H1 (cell line): Measurements from ENCODE around the gene IL1RAP. TPM values are rescaled to one million over a fixed set of nuclear protein-coding genes. Genes with fewer than 3 reads are reported as not detected.

Source experiments
- CTCF ChIA-PET: fragments of 300-600 bp; sonication (Branson Sonifier 250); formaldehyde crosslinking; loops from one replicate; lab custom pipeline; 2021; ENCODE audit not compliant: partially characterized antibody; lab: Charles Lee
- POLR2A ChIA-PET: fragments of 300-600 bp; sonication (Branson Sonifier 250); formaldehyde crosslinking; loops from one replicate; lab custom pipeline; 2021; ENCODE audit warnings: inconsistent platforms; ENCODE audit not compliant: partially characterized antibody; lab: Charles Lee
- DNase-seq, 2 experiments: peaks; one replicate each; pipeline versions ENCODE4 v3.0.0 to v3.0.0-alpha.2; 2010 to 2022; ENCODE audit warnings: low spot score in 2 of 2, low read depth in 1 of 2, mixed read lengths in 1 of 2
- FAIRE-seq: peaks from 2 replicates; lab custom pipeline; 2011; peaks lifted over from hg19 to GRCh38; lab: Jason Lieb, UNC
- H2AFZ ChIP-seq: 2 replicates; pipeline ENCODE4 v1.8.1; 2012; ENCODE audit warnings: low read length, inconsistent platforms
- H2AK5ac ChIP-seq: 2 replicates; pipeline ENCODE4 v1.6.1; 2013; ENCODE audit warnings: low read depth, low read length
- H2BK120ac ChIP-seq: replicated peaks from 2 replicates; pipeline ENCODE3; 2013; ENCODE audit warnings: low read depth, low read length, inconsistent platforms
- H2BK12ac ChIP-seq: 2 replicates; pipeline ENCODE4 v1.6.1; 2013; ENCODE audit warnings: low read depth, low read length
- H2BK15ac ChIP-seq: 2 replicates; pipeline ENCODE4 v1.6.1; 2013; ENCODE audit warnings: low read length
- H2BK20ac ChIP-seq: 2 replicates; pipeline ENCODE4 v1.6.1; 2013; ENCODE audit warnings: low read length
- H2BK5ac ChIP-seq: 2 replicates; pipeline ENCODE4 v1.6.1; 2013; ENCODE audit warnings: low read depth, low read length
- H3K14ac ChIP-seq: 2 replicates; pipeline ENCODE4 v1.6.1; 2013; ENCODE audit warnings: inconsistent platforms; ENCODE audit not compliant: insufficient read length
- H3K18ac ChIP-seq: 2 replicates; pipeline ENCODE4 v1.6.1; 2013; ENCODE audit warnings: low read length; ENCODE audit errors: extremely low read depth
- H3K23ac ChIP-seq: 2 replicates; pipeline ENCODE4 v1.6.1; 2013; ENCODE audit warnings: inconsistent platforms; ENCODE audit not compliant: insufficient read length
- H3K23me2 ChIP-seq: 2 replicates; pipeline ENCODE4 v1.6.1; 2013; ENCODE audit warnings: low read depth, low read length
- H3K27ac ChIP-seq: 2 replicates; pipeline ENCODE4 v1.6.1; 2011; ENCODE audit warnings: low read depth, low read length, inconsistent platforms
- H3K27me3 ChIP-seq, 4 experiments: replicated peaks in 1 of 4; 1 replicate in 1 of 4; 2 replicates in 3 of 4; pipeline versions ENCODE4 v1.6.1 to v1.8.1; 2011 to 2013; ENCODE audit warnings: low read length in 3 of 4, mild to moderate bottlenecking in 3 of 4, inconsistent platforms in 2 of 4, mixed read lengths in 2 of 4, moderate library complexity in 1 of 4; ENCODE audit not compliant: control insufficient read depth in 3 of 4, insufficient read depth in 3 of 4; ENCODE audit errors: extremely low read depth in 1 of 4
- H3K36me3 ChIP-seq, 4 experiments: 2 replicates each; pipeline versions ENCODE4 v1.6.1 to v1.8.1; 2011 to 2013; ENCODE audit warnings: mild to moderate bottlenecking in 4 of 4, low read length in 3 of 4, moderate library complexity in 2 of 4, control low read depth in 1 of 4, inconsistent platforms in 1 of 4; ENCODE audit not compliant: insufficient read depth in 4 of 4, control insufficient read depth in 2 of 4
- H3K4ac ChIP-seq: replicated peaks from 2 replicates; pipeline ENCODE3; 2013; ENCODE audit warnings: low read length, low read depth, mixed read lengths, inconsistent platforms; ENCODE audit not compliant: insufficient read length
- H3K4me1 ChIP-seq, 4 experiments: replicated peaks in 1 of 4; 1 replicate in 1 of 4; 2 replicates in 3 of 4; pipeline versions ENCODE4 v1.6.1 to v1.8.1; 2011 to 2013; ENCODE audit warnings: low read length in 3 of 4, inconsistent platforms in 2 of 4, mixed read lengths in 1 of 4; ENCODE audit not compliant: insufficient read depth in 4 of 4, control insufficient read depth in 3 of 4
- H3K4me2 ChIP-seq, 2 experiments: 2 replicates each; pipeline versions ENCODE4 v1.6.1 to v1.8.1; 2011 to 2013; ENCODE audit warnings: low read depth in 2 of 2, low read length in 2 of 2, control low read depth in 1 of 2, inconsistent platforms in 1 of 2, mild to moderate bottlenecking in 1 of 2; ENCODE audit not compliant: insufficient read depth in 1 of 2
- H3K4me3 ChIP-seq, 4 experiments: fragments of 200-600, 300-600 bp in 1 of 4; sonication (generic), shearing (Covaris generic), sonication (Bioruptor Twin) in 1 of 4; 2 replicates each; pipeline versions ENCODE4 v1.5.1 to v1.8.1; 2011 to 2016; ENCODE audit warnings: low read length in 4 of 4, low read depth in 3 of 4, control low read depth in 2 of 4, inconsistent platforms in 2 of 4, mild to moderate bottlenecking in 2 of 4, mixed read lengths in 1 of 4, moderate library complexity in 1 of 4; ENCODE audit not compliant: insufficient read depth in 2 of 4; ENCODE audit errors: extremely low read depth in 1 of 4
- H3K56ac ChIP-seq: replicated peaks from 2 replicates; pipeline ENCODE3; 2013; ENCODE audit warnings: low read depth, mild to moderate bottlenecking, mixed read lengths, low read length, inconsistent platforms; ENCODE audit not compliant: insufficient read length
- H3K79me1 ChIP-seq: 2 replicates; pipeline ENCODE4 v1.6.1; 2013; ENCODE audit warnings: low read depth, low read length, control low read depth
- H3K79me2 ChIP-seq, 2 experiments: 2 replicates each; pipeline versions ENCODE4 v1.6.1 to v1.8.1; 2012 to 2013; ENCODE audit warnings: low read length in 2 of 2, mild to moderate bottlenecking in 2 of 2, inconsistent platforms in 1 of 2; ENCODE audit not compliant: insufficient read depth in 2 of 2, control insufficient read depth in 1 of 2
- H3K9ac ChIP-seq, 4 experiments: replicated peaks in 1 of 4; 1 replicate in 1 of 4; 2 replicates in 3 of 4; pipeline versions ENCODE4 v1.6.1 to v1.8.1; 2011 to 2013; ENCODE audit warnings: low read depth in 3 of 4, low read length in 3 of 4, control low read depth in 2 of 4, mild to moderate bottlenecking in 2 of 4, moderate library complexity in 2 of 4, inconsistent platforms in 1 of 4; ENCODE audit errors: extremely low read depth in 1 of 4
- H3K9me3 ChIP-seq, 2 experiments: 2 replicates each; pipeline versions ENCODE4 v1.6.1 to v1.8.1; 2012 to 2013; ENCODE audit warnings: mild to moderate bottlenecking in 2 of 2, moderate library complexity in 2 of 2, control low read depth in 1 of 2, inconsistent platforms in 1 of 2, low read depth in 1 of 2, low read length in 1 of 2, mixed read lengths in 1 of 2; ENCODE audit not compliant: insufficient read depth in 2 of 2
- H4K20me1 ChIP-seq, 2 experiments: replicated peaks in 1 of 2; 2 replicates each; pipeline versions ENCODE3 to v1.8.1; 2011 to 2013; ENCODE audit warnings: inconsistent platforms in 2 of 2, low read length in 2 of 2, mild to moderate bottlenecking in 1 of 2; ENCODE audit not compliant: insufficient read depth in 2 of 2, control insufficient read depth in 1 of 2
- H4K5ac ChIP-seq: 2 replicates; pipeline ENCODE4 v1.6.1; 2013; ENCODE audit warnings: low read length, low read depth, mixed read lengths, inconsistent platforms; ENCODE audit not compliant: insufficient read length
- H4K8ac ChIP-seq: 2 replicates; pipeline ENCODE4 v1.8.0; 2013; ENCODE audit warnings: mild to moderate bottlenecking, moderate library complexity, low read length, inconsistent platforms; ENCODE audit not compliant: insufficient read depth; ENCODE audit errors: extremely low read depth
- H4K91ac ChIP-seq: replicated peaks from 2 replicates; pipeline ENCODE3; 2013; ENCODE audit warnings: low read length, mixed read lengths, inconsistent platforms; ENCODE audit not compliant: insufficient read length
- BACH1 ChIP-seq: IDR thresholded peaks from 2 replicates; pipeline ENCODE4 v1.6.1; 2012; ENCODE audit warnings: low read length, improper control_type of control experiment
- KDM4A ChIP-seq: IDR thresholded peaks from one replicate; pipeline ENCODE4 v1.7.1; 2012; ENCODE audit warnings: low read depth, mild to moderate bottlenecking, moderate library complexity, low read length, inconsistent platforms; ENCODE audit not compliant: severe bottlenecking
- KDM5A ChIP-seq: fragments of 200-600 bp; IDR thresholded peaks from 2 replicates; pipeline ENCODE4 v1.7.1; 2012; ENCODE audit warnings: mild to moderate bottlenecking, low read length, inconsistent platforms, mixed read lengths
- POU5F1 ChIP-seq: IDR thresholded peaks from 2 replicates; pipeline ENCODE4 v1.6.1; 2011; ENCODE audit warnings: low read depth, mild to moderate bottlenecking, low read length, moderate library complexity
- RFX5 ChIP-seq: IDR thresholded peaks from 2 replicates; pipeline ENCODE4 v1.6.1; 2011; ENCODE audit warnings: low read depth, low read length, improper control_type of control experiment, borderline replicate concordance
- WGBS, 2 experiments: shearing (Covaris generic) in 1 of 2; methylation state at CpG; one replicate each; pipeline versions ENCODE4 v1.1.6 to v1.1.7; 2013 to 2015; ENCODE audit warnings: low lambda C conversion rate in 2 of 2, mixed read lengths in 2 of 2, inconsistent platforms in 1 of 2, low coverage in 1 of 2, missing lambda C conversion rate in 1 of 2; ENCODE audit not compliant: insufficient replicate concordance in 2 of 2, insufficient coverage in 1 of 2, insufficient read length in 1 of 2; ENCODE audit errors: extremely low coverage in 1 of 2, missing lambda C conversion rate in 1 of 2; 5-methylcytosine and 5-hydroxymethylcytosine counted together
- polyA plus RNA-seq, 7 experiments: library from polyadenylated mRNA; depleted of rRNA in 3 of 7; stranded (reverse) in 5 of 7; unstranded in 2 of 7; fragments of >200 nt in 5 of 7; fragments of 200-250 nt in 2 of 7; gene quantifications; 1 replicate in 5 of 7; 2 replicates in 1 of 7; 4 replicates in 1 of 7; pipeline versions ENCODE4 v1.2.1 to v1.2.3, GENCODE V29; 2011 to 2013; ENCODE audit warnings: missing spikeins in 2 of 7, mixed read lengths in 2 of 7
- total RNA-seq: library from RNA; stranded (reverse); fragmentation: NEBNext Ultra II Directional; extraction: Animal tissue kit (Norgen Biotek cat#: 25700); gene quantifications from 2 replicates; pipeline ENCODE4 v1.2.1, GENCODE V29; 2021

Gene IL1RAP
- total and polyA plus RNA-seq, 2 of the 8 experiments (the other 6 are each of a cell fraction or from before 2014, with no cell fraction given): 2.4 to 3.9 TPM

GRCh38 chr3:190586631-190587011 is 72.7 kb downstream of the IL1RAP start:
- no peak overlapping the region for H3K9ac ChIP-seq

More at GRCh38 chr3:190586631-190587011, 72.7 kb downstream of the IL1RAP start:
- no peak overlapping the region for H2AK5ac ChIP-seq
- DNase-seq (no peak), FAIRE-seq (no peak)
- TF ChIP-seq RFX5: no peak
- no peak for TF ChIP-seq KDM4A
- TF ChIP-seq KDM5A: no peak
- no peak for TF ChIP-seq POU5F1
- 0 out of 2 replicates have a peak, but pooled peaks have one; percentile 32 for TF ChIP-seq BACH1
- H3K56ac ChIP-seq: no peak overlapping the region
- ChIA-PET POLR2A (no interaction called here), CTCF (no interaction called here)
- H2BK15ac ChIP-seq: no peak overlapping the region
- no peak overlapping the region for H4K5ac ChIP-seq
- H3K79me1 ChIP-seq: no peaks in the 10 kb centered on the region
- no peak overlapping the region for H3K27ac ChIP-seq
- no peaks in the 10 kb centered on the region for H4K20me1 ChIP-seq
- H4K8ac ChIP-seq: no peak overlapping the region
- no peaks in the 10 kb centered on the region for H3K23me2 ChIP-seq
- no peak overlapping the region for H3K14ac ChIP-seq
- H2BK5ac ChIP-seq: no peak overlapping the region
- no peak overlapping the region for H2AFZ ChIP-seq
- no peaks in the 10 kb centered on the region for H3K27me3 ChIP-seq
- no peak overlapping the region for H3K23ac ChIP-seq
- no peak overlapping the region for H3K18ac ChIP-seq
- peaks cover 0 to 10% (median 1%) of the 10 kb centered on the region in 4 experiments; a peak in 2 of 7 replicates for H3K4me1 ChIP-seq
- no peak overlapping the region for H2BK120ac ChIP-seq
- no peaks in the 10 kb centered on the region for H3K36me3 ChIP-seq
- H3K4me3 ChIP-seq: no peak overlapping the region
- no peak overlapping the region for H3K4me2 ChIP-seq
- no peak overlapping the region for H2BK12ac ChIP-seq
- H3K4ac ChIP-seq: no peak overlapping the region
- WGBS, 2 experiments: 83% methylated on average over 4 of the region's 4 CpGs; no CpG with 5 or more reads in 1 of the 2 experiments
- H2BK20ac ChIP-seq: no peak overlapping the region
- H3K9me3 ChIP-seq: no peaks in the 10 kb centered on the region
- H3K79me2 ChIP-seq: no peaks in the 10 kb centered on the region
- no peak overlapping the region for H4K91ac ChIP-seq
